ENCODE results near the gene TDRD9.
"Not testable (repeated sequence)": the region's sequence is repeated elsewhere in the genome, so short reads cannot be mapped to it uniquely, and the experiment has no call there.

Gene TDRD9

DNA sequence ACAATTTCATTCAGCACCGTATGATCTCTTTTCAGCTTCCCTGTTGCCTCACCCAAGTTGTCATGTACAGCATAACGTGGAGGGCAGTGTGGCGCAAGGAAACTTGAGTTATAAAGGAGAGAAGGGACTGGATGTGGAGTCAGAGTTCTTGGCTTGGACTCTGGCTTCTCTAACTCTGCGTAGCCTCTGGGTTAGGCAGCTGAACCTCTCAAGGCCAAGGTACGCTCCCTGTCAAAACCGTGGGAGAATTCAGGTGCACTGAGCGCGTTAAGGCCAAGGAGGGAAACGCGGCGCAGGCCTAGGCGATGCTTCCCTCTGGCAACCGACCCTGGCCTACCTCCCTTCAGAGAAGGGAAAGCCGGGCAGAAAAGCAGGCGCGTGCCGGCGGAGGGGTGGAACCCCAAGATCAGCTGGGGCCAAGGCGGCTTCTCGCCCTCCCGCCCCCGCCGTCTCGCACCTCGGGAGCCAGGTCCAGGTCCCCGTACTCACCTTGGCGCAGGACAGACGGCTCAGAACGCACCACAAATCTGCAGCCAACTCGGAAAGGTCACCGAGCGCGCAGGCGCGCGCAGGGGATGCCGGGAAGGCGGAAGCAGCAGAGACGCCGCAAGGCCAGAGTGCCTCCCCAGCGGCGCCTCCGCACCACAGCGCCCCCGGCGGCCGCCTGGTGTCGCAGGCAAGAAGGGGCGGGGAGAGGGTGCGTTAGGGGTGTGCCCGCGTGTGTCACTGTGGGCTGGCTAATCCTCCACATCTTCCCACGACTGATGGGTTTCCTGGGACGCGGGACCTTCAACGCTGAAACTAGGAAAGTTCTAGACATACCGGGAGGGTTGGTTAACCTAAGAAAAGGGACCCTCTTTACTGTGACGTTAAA is 7.0 kb upstream of the TDRD9 start:
- TF ChIP-seq CTCF (IDR thresholded peaks at IDR 0.05; ENCODE audit: poor library complexity, severe bottlenecking): peak; percentile 100
- peak; percentile 98 for ATAC-seq (ENCODE audit: low read depth)
- Histone ChIP-seq H3K4me1 (ENCODE audit: insufficient read depth, poor library complexity, severe bottlenecking) (no peaks in the 10 kb centered on the region), H3K4me3 (ENCODE audit: severe bottlenecking) (peak overlapping the region; percentile 77), H3K27ac (ENCODE audit: poor library complexity, severe bottlenecking) (peak overlapping the region; percentile 47), H3K27me3 (ENCODE audit: insufficient read depth, poor library complexity, severe bottlenecking) (no peaks in the 10 kb centered on the region), H3K36me3 (ENCODE audit: low read depth) (peaks cover 25% of the 10 kb centered on the region), H3K9me3 (ENCODE audit: severe bottlenecking) (no peaks in the 10 kb centered on the region)
- DNase-seq (ENCODE audit: low spot score): peak; percentile 94

GRCh38 chr14:103921855-103922200 is 6.4 kb upstream of the TDRD9 start:
- Histone ChIP-seq H3K4me3 (ENCODE audit: severe bottlenecking) (peak overlapping the region; percentile 77), H3K36me3 (ENCODE audit: low read depth) (peaks cover 18% of the 10 kb centered on the region)
- not testable (repeated sequence) for H3K27me3 ChIP-seq (ENCODE audit: insufficient read depth, poor library complexity, severe bottlenecking); DNase-seq (ENCODE audit: low spot score); ATAC-seq (ENCODE audit: low read depth); H3K4me1 ChIP-seq (ENCODE audit: insufficient read depth, poor library complexity, severe bottlenecking); H3K27ac ChIP-seq (ENCODE audit: poor library complexity, severe bottlenecking); H3K9me3 ChIP-seq (ENCODE audit: severe bottlenecking)

DNA sequence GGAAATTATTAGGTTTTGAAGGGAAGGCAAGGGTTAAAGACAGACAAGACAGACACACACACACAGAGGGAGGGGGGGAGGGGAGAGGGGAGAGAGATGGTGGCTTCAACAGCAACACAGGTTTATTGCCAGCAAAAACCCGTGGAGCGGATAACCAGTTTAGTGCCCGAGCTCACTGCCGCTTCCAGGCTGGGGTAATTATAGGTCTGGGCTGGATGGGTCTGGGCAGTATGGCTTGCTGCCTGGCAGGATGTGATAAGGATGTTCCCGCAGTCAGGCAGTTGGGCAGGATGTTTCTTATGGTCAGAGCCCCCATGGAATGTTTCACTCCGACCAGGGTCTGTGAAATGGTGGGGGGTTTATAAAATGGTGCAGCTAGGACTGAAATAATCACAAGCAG is 4.4 kb upstream of the TDRD9 start:
- Histone ChIP-seq H3K4me3 (ENCODE audit: severe bottlenecking) (no peak overlapping the region), H3K4me1 (ENCODE audit: insufficient read depth, poor library complexity, severe bottlenecking) (no peaks in the 10 kb centered on the region), H3K27ac (ENCODE audit: poor library complexity, severe bottlenecking) (no peak overlapping the region), H3K27me3 (ENCODE audit: insufficient read depth, poor library complexity, severe bottlenecking) (no peaks in the 10 kb centered on the region), H3K9me3 (ENCODE audit: severe bottlenecking) (no peaks in the 10 kb centered on the region), H3K36me3 (ENCODE audit: low read depth) (0 out of 2 replicates have a peak, but pooled peaks cover under 1% of the 10 kb centered on the region)
- DNase-seq (ENCODE audit: low spot score) (no peak), ATAC-seq (ENCODE audit: low read depth) (no peak)
- no peak for TF ChIP-seq CTCF (IDR thresholded peaks at IDR 0.05; ENCODE audit: poor library complexity, severe bottlenecking)

- Histone ChIP-seq H3K9me3 (ENCODE audit: severe bottlenecking) (no peaks in the 10 kb centered on the region), H3K4me3 (ENCODE audit: severe bottlenecking) (no peak overlapping the region), H3K36me3 (ENCODE audit: low read depth) (no peaks in the 10 kb centered on the region), H3K4me1 (ENCODE audit: insufficient read depth, poor library complexity, severe bottlenecking) (no peaks in the 10 kb centered on the region), H3K27ac (ENCODE audit: poor library complexity, severe bottlenecking) (no peak overlapping the region), H3K27me3 (ENCODE audit: insufficient read depth, poor library complexity, severe bottlenecking) (no peaks in the 10 kb centered on the region)
- DNase-seq (ENCODE audit: low spot score) (no peak), ATAC-seq (ENCODE audit: low read depth) (no peak)
- TF ChIP-seq CTCF (IDR thresholded peaks at IDR 0.05; ENCODE audit: poor library complexity, severe bottlenecking): no peak
Measured at GRCh38 chr14:103925316-103925715, 2.9 kb upstream of the TDRD9 start.

DNA sequence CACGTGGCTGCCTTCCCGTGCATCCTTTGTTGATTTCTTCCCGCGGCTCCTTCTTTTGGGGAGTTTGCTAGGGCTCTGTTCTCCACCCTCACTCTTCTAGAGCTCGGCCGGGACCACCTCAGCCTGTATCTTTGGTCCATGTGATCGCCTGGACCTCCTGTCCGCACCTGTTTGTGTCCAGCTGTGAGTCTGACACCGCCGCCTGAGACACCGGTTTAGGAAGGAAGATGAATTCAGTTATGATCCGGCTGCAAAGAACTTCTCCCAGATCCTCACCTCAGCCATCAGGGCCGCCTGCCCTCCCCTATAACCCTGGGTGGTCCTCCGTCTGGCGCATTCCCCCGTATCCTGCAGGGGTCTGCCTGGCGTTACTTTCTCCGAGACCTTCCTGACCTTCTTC is 690 bp upstream of the TDRD9 start:
- ATAC-seq (ENCODE audit: low read depth) (no peak), DNase-seq (ENCODE audit: low spot score) (no peak)
- no peaks in the 10 kb centered on the region for H3K27me3 ChIP-seq (ENCODE audit: insufficient read depth, poor library complexity, severe bottlenecking)
- TF ChIP-seq CTCF (IDR thresholded peaks at IDR 0.05; ENCODE audit: poor library complexity, severe bottlenecking): no peak
- H3K4me3 ChIP-seq (ENCODE audit: severe bottlenecking): no peak overlapping the region
- no peak overlapping the region for H3K27ac ChIP-seq (ENCODE audit: poor library complexity, severe bottlenecking)
- H3K36me3 ChIP-seq (ENCODE audit: low read depth): no peaks in the 10 kb centered on the region
- peaks cover 6% of the 10 kb centered on the region for H3K4me1 ChIP-seq (ENCODE audit: insufficient read depth, poor library complexity, severe bottlenecking)
- no peaks in the 10 kb centered on the region for H3K9me3 ChIP-seq (ENCODE audit: severe bottlenecking)

All from RWPE2 (cell line).